Testis (tissue), 3 donors: Measurements from ENCODE around the gene COL6A3. TPM values are rescaled to one million over a fixed set of nuclear protein-coding genes. Genes with fewer than 3 reads are reported as not detected.

Experiments
- DNase-seq: peaks from one replicate; pipeline ENCODE4 v3.0.0-alpha.2; 2019
- H3K27ac ChIP-seq, 2 donors: fragments of 200-600 bp; sonication (generic); one replicate each; pipeline ENCODE4 v1.5.1; 2019
- H3K27me3 ChIP-seq: fragments of 200-600 bp; sonication (generic); one replicate; pipeline ENCODE4 v1.5.1; 2019
- H3K36me3 ChIP-seq: fragments of 200-600 bp; sonication (generic); one replicate; pipeline ENCODE4 v1.5.1; 2017; ENCODE audit warnings: low read depth; ENCODE audit errors: missing control alignments
- H3K4me1 ChIP-seq: fragments of 200-600 bp; sonication (generic); one replicate; pipeline ENCODE4 v1.5.1; 2019
- H3K4me3 ChIP-seq, 2 donors: fragments of 200-600 bp; sonication (generic); one replicate each; pipeline ENCODE4 v1.5.1; 2017 to 2019
- H3K9me3 ChIP-seq: fragments of 200-600 bp; sonication (generic); one replicate; pipeline ENCODE4 v1.5.1; 2017
- POLR2A ChIP-seq: fragments of 450-650 bp; IDR thresholded peaks from one replicate; pipeline ENCODE4 v1.6.1; 2017; ENCODE audit warnings: antibody characterized with exemption, mild to moderate bottlenecking, moderate library complexity
- whole genome bisulfite sequencing, 2 donors: methylation state at CpG; one replicate each; pipeline ENCODE4 v1.1.5; 2018; 5-methylcytosine and 5-hydroxymethylcytosine counted together
- intact Hi-C: fragments of 100-400 bp; cut with DNase I; formaldehyde crosslinking; loops from one replicate; pipeline ENCODE4 v1.15.1; 2023; ENCODE audit warnings: low total_unique reads
- polyA plus RNA-seq: library from polyadenylated mRNA; stranded (reverse); fragments of 350-450 nt; fragmentation: Illumina TruSeq; extraction: RNeasy Lipid Tissue Mini Kit (QIAGEN cat#74804); gene quantifications from one replicate; pipeline ENCODE4 v1.2.3, GENCODE V29; 2014; ENCODE audit warnings: low read depth, low replicate concordance; ENCODE audit not compliant: insufficient read depth
- total RNA-seq, 2 donors: library from RNA; depleted of rRNA; stranded (reverse); fragments of >200 nt; gene quantifications; one replicate each; pipeline ENCODE4 v1.2.3, GENCODE V29; 2016
- TF ChIP-seq, protein P1 (sequence below), 3 experiments: fragments of 450-650 bp in 2 of 3; fragments of 200-600 bp in 1 of 3; sonication (generic) in 1 of 3; IDR thresholded peaks; one replicate each; pipeline ENCODE4 v1.5.1; 2016 to 2019; ENCODE audit warnings: antibody characterized with exemption in 3 of 3, mild to moderate bottlenecking in 2 of 3, moderate library complexity in 1 of 3

Gene COL6A3
- total and polyA plus RNA-seq, 3 donors from 2014 or later: 35.1 to 93.1 (median 74.1) TPM

DNA sequence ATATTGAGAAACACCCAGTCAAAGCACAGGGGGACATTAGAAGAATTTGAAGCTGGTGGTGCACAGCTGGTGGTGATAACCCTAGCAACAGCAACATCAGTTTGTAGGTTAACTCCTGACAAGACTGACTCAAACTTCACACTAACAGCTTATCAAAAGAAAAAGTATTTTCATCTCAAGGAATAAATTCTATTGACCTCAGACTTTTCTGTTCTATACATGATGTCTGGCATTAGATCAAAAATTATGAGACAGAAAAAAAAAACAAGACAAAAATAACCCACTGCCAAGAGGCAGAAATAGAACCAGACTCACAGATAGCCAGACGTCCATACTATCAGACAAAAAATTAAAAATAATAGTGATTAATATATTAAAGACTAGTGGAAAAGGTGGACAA is 126.1 kb downstream of the COL6A3 start:
- Histone ChIP-seq H3K4me3 (no peak overlapping the region), H3K36me3 (no peaks in the 10 kb centered on the region), H3K27ac (no peak overlapping the region), H3K4me1 (peaks cover 15% of the 10 kb centered on the region), H3K9me3 (no peaks in the 10 kb centered on the region), H3K27me3 (no peaks in the 10 kb centered on the region)
- DNase-seq: no peak
- TF ChIP-seq, protein P1, sequence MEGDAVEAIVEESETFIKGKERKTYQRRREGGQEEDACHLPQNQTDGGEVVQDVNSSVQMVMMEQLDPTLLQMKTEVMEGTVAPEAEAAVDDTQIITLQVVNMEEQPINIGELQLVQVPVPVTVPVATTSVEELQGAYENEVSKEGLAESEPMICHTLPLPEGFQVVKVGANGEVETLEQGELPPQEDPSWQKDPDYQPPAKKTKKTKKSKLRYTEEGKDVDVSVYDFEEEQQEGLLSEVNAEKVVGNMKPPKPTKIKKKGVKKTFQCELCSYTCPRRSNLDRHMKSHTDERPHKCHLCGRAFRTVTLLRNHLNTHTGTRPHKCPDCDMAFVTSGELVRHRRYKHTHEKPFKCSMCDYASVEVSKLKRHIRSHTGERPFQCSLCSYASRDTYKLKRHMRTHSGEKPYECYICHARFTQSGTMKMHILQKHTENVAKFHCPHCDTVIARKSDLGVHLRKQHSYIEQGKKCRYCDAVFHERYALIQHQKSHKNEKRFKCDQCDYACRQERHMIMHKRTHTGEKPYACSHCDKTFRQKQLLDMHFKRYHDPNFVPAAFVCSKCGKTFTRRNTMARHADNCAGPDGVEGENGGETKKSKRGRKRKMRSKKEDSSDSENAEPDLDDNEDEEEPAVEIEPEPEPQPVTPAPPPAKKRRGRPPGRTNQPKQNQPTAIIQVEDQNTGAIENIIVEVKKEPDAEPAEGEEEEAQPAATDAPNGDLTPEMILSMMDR (IDR thresholded peaks at IDR 0.05): no peak
- TF ChIP-seq POLR2A: no peak
- WGBS, 2 donors: 68 to 81% methylated on average over 1 of the region's 1 CpG
- intact Hi-C loops: no loop called here

DNA sequence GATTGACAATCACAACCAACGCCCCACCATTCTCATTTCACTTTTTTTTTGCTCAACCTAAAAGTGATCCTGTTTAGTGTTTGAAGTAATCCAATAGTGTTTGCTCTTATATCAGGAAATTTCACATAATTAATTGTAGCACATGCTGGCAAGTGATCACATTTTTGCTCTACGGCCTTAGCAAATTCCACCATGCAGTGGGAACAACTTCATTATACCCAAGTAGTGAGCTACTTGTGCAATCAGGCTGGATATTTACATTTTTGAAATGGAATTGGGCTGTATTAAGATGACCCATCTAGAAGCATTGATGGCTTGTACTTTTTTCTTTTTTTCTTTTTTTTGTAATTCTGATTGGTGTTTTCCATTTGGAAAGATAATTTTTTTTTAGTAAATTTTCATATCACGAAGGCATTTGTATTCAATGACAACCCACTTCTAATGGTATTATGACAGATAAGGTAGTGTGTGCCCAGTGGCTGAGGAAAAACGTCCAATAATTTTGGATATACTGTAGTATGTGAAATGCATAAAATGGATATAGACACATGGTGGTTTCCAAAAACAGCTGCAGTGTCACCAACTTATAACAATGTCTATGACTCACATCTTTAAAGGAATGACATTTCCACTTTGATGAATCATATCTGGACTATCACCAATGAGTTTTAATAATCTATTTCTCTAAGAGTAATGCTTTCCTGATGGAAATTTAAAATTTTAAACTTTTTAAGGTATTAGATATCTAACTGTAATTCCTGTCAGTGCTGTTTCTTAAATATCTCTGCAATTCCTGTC is 130.6 kb downstream of the COL6A3 start:
- Histone ChIP-seq H3K9me3 (no peaks in the 10 kb centered on the region), H3K36me3 (no peaks in the 10 kb centered on the region), H3K27ac (no peak overlapping the region), H3K27me3 (no peaks in the 10 kb centered on the region), H3K4me1 (peaks cover 5% of the 10 kb centered on the region), H3K4me3 (no peak overlapping the region)
- no peak for DNase-seq
- WGBS, 2 donors: 83 to 84% methylated on average over 4 of the region's 4 CpGs
- intact Hi-C loops: no loop called here
- no peak for TF ChIP-seq POLR2A
- TF ChIP-seq, protein P1 (IDR thresholded peaks at IDR 0.05): no peak

DNA sequence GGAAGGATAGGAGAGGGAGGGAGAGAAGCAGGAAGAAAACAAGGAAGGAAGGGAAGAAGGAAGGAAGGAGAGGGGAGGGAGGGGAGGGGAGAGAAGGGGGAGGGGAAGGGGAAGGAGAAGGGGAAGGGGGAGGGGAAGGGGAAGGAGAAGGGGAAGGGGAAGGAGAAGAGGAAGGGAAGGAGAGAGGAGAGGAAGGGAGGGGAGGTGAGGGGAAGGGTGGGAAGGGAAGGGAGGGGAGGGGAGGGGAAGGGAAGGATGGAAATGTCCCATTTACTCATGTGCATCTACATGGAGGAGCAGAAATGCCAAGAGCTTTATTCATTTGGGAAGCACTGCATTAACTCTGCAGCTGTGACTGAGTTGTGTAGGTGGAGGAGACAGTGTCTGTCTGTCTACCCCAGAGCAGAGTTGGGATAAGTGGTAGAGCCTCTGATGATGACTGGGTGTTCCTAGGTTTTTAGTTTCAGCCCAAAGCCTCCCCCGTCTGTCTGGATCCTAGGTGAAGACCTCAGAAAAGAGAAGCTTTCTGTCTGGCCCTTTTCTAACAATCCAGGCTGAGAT is 131.3 kb downstream of the COL6A3 start:
- no peaks in the 10 kb centered on the region for H3K9me3 ChIP-seq
- intact Hi-C loops: no loop called here
- no peaks in the 10 kb centered on the region for H3K36me3 ChIP-seq
- peaks cover 5% of the 10 kb centered on the region for H3K4me1 ChIP-seq
- no peak overlapping the region for H3K4me3 ChIP-seq
- WGBS, 2 donors: 50 to 80% methylated on average over 1 of the region's 1 CpG
- no peak overlapping the region for H3K27ac ChIP-seq
- TF ChIP-seq, protein P1 (IDR thresholded peaks at IDR 0.05): no peak
- no peak for TF ChIP-seq POLR2A
- no peak for DNase-seq
- H3K27me3 ChIP-seq: no peaks in the 10 kb centered on the region

DNA sequence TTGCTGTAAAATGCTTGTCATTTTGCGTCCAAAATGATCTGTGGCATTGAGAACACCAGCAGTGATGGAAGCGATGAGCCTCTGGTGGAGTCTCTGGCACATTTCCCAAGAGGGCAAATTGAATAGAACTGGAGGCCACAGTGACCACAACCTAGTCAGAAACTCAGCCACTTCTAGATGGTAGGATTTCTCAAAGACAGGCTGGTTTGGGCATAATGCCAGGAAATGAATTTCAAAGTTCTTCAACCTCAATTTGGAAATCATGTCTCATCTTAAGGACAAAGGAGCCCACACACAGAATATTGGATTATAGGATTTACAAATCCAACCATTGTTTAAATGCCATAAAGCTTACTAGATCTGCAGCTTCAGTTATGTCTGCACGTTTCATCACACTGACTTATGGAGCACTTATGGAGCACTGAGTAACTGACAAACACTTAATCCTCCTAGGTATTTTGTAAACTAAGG is 132.1 kb downstream of the COL6A3 start:
- H3K4me3 ChIP-seq: no peak overlapping the region
- intact Hi-C loops: no loop called here
- H3K9me3 ChIP-seq: no peaks in the 10 kb centered on the region
- 72 to 91% methylated on average over 3 of the region's 3 CpGs for WGBS, 2 donors
- H3K27me3 ChIP-seq: no peaks in the 10 kb centered on the region
- H3K27ac ChIP-seq: no peak overlapping the region
- TF ChIP-seq POLR2A: no peak
- TF ChIP-seq, protein P1 (IDR thresholded peaks at IDR 0.05): no peak
- H3K36me3 ChIP-seq: no peaks in the 10 kb centered on the region
- no peak for DNase-seq
- peaks cover 5% of the 10 kb centered on the region for H3K4me1 ChIP-seq
